ENCODE measurements around the gene F13A1. TPM values are rescaled to one million over a fixed set of nuclear protein-coding genes. Genes with fewer than 3 reads are reported as not detected.

The F13A1 gene
- total and polyA plus RNA-seq, 2 donors (not counting 3 experiments of a cell fraction or from before 2014, with no cell fraction given), result not detected

- POLR2A ChIA-PET, result no interaction called here
- Histone ChIP-seq H2AFZ (ENCODE audit: low read depth, low read length) (no peak overlapping the region), H3K27me3 (ENCODE audit: control insufficient read depth in 2 of 2, insufficient read depth in 2 of 2, low read length in 2 of 2) (no peaks in the 10 kb centered on the region), H3K9me3 (replicated peaks; ENCODE audit: control insufficient read depth, insufficient read depth, low read length) (no peaks in the 10 kb centered on the region), H3K9ac (replicated peaks; ENCODE audit: extremely low read depth, insufficient read depth, low read length) (no peak overlapping the region), H3K4me2 (ENCODE audit: insufficient read depth, low read length) (no peak overlapping the region), H3K4me3 (replicated peaks in 1 of 3; ENCODE audit: insufficient read depth in 1 of 3, low read depth in 1 of 3, low read length in 3 of 3) (no peak overlapping the region), H3K27ac (ENCODE audit: insufficient read depth, low read depth, low read length) (no peak overlapping the region), H3K79me2 (ENCODE audit: control insufficient read depth, insufficient read depth, low read length) (no peaks in the 10 kb centered on the region), H3K36me3 (ENCODE audit: control insufficient read depth in 2 of 2, extremely low read depth in 1 of 2, insufficient read depth in 2 of 2, low read length in 2 of 2) (no peaks in the 10 kb centered on the region), H3K9me1 (replicated peaks; ENCODE audit: control insufficient read depth, extremely low read depth, insufficient read depth, low read length) (no peaks in the 10 kb centered on the region), H4K20me1 (replicated peaks; ENCODE audit: control insufficient read depth, extremely low read depth, insufficient read depth, low read length) (no peaks in the 10 kb centered on the region), H3K4me1 (ENCODE audit: control insufficient read depth, extremely low read depth, insufficient read depth, low read length) (no peaks in the 10 kb centered on the region)
- dilution Hi-C loops (cut with MboI; ENCODE audit: extremely low pct_ligation_motif_present, low sequenced_read_pairs) (no loop called here), intact Hi-C loops (cut with micrococcal nuclease) (loop anchor here (10.0 kb wide), 1 partner anchor 1168 kb away; no protein-coding TSS in a partner anchor)
- TF ChIP-seq JUN (IDR thresholded peaks at IDR 0.05; ENCODE audit: borderline replicate concordance, insufficient read depth, insufficient read length, low read depth) (no peak), POLR2AphosphoS5 (IDR thresholded peaks at IDR 0.05; ENCODE audit: insufficient read depth, low read depth, low read length) (no peak), MYC (IDR thresholded peaks at IDR 0.05; ENCODE audit: low read depth, low read length) (no peak), GATA2 (IDR thresholded peaks at IDR 0.05; ENCODE audit: insufficient read depth, insufficient read length, low read depth, low read length) (no peak), EZH2 (IDR thresholded peaks at IDR 0.05; ENCODE audit: borderline replicate concordance, low read depth, low read length, severe bottlenecking) (no peak), MAX (IDR thresholded peaks at IDR 0.05; ENCODE audit: insufficient read depth, insufficient read length) (no peak), FOS (IDR thresholded peaks at IDR 0.05; ENCODE audit: borderline replicate concordance, insufficient read depth, low read length) (no peak), CTCF (IDR thresholded peaks at IDR 0.05; ENCODE audit: extremely low read depth in 1 of 2, insufficient read depth in 1 of 2, low read depth in 1 of 2, low read length in 2 of 2) (no peak), POLR2A (IDR thresholded peaks at IDR 0.05; ENCODE audit: low read depth, low read length) (no peak)
- BruUV-seq (replicated peaks), result no TSS peak
- DNase-seq (ENCODE audit: low read depth, low spot score) (no peak), FAIRE-seq (no peak)
- CTCF ChIA-PET, result no interaction called here
Observed at GRCh38 chr6:6256886-6257285, 63.6 kb downstream of the F13A1 start.
